ENCODE measurements around the gene SPACA7. TPM values are rescaled to one million over a fixed set of nuclear protein-coding genes. Genes with fewer than 3 reads are reported as not detected.

SPACA7 gene
- total and polyA plus RNA-seq, 10 of the 15 experiments (the other 5 are each of a cell fraction or from before 2014, with no cell fraction given) = not detected

- Histone ChIP-seq H3K9me3 (replicated peaks; ENCODE audit: control insufficient read depth, insufficient read depth, low read length) (no peaks in the 10 kb centered on the region), H3K27ac (ENCODE audit: control insufficient read depth, insufficient read depth) (no peak overlapping the region), H3K36me3 (ENCODE audit: control insufficient read depth in 2 of 2, insufficient read depth in 2 of 2, low read length in 1 of 2) (no peaks in the 10 kb centered on the region), H3K79me2 (ENCODE audit: control insufficient read depth, insufficient read depth, low read length) (no peaks in the 10 kb centered on the region), H2AFZ (ENCODE audit: control insufficient read depth, low read depth, low read length) (no peak overlapping the region), H3K9ac (ENCODE audit: control insufficient read depth, insufficient read depth, low read length) (no peak overlapping the region), H4K20me1 (ENCODE audit: control insufficient read depth, insufficient read depth) (no peaks in the 10 kb centered on the region), H3K4me1 (ENCODE audit: control insufficient read depth, insufficient read depth, low read length) (no peaks in the 10 kb centered on the region), H3K4me3 (no peak overlapping the region), H3K4me2 (ENCODE audit: control insufficient read depth, insufficient read depth) (no peak overlapping the region), H3K27me3 (replicated peaks in 1 of 2; ENCODE audit: control insufficient read depth in 2 of 2, insufficient read depth in 2 of 2, low read length in 1 of 2) (no peaks in the 10 kb centered on the region)
- TF ChIP-seq RELA (IDR thresholded peaks at IDR 0.05; ENCODE audit: borderline replicate concordance, partially characterized antibody) = no peak
- POLR2A ChIA-PET = interaction anchor here (0.6 kb wide), 1 partner anchor 942 kb away, joined by 5 read pairs; no protein-coding TSS in a partner anchor
- no peak for FAIRE-seq
- intact Hi-C loops (cut with micrococcal nuclease; ENCODE audit: unreplicated experiment) (no loop called here), in situ Hi-C loops (cut with MboI) (no loop called here)
- no peak for DNase-seq (ENCODE audit: low read depth, low spot score)
- RAD21 ChIA-PET (ENCODE audit: unreplicated experiment) = no interaction called here
- 62% methylated on average over 36 of the region's 36 CpGs for WGBS (ENCODE audit: insufficient coverage, insufficient replicate concordance, low lambda C conversion rate, missing lambda C conversion rate)
- CTCF ChIA-PET = no interaction called here
- no peak for ATAC-seq
- no TSS peak for BruUV-seq (replicated peaks)
- SMC1A ChIA-PET (ENCODE audit: uncharacterized antibody, unreplicated experiment) = no interaction called here
These were observed 76.4 kb downstream of the SPACA7 start for GRCh38 chr13:112452380-112453206.

GRCh38 chr13:112453207-112453829, 77.2 kb downstream of the SPACA7 start:
- ChIA-PET CTCF (no interaction called here), POLR2A (no interaction called here), RAD21 (ENCODE audit: unreplicated experiment) (no interaction called here), SMC1A (ENCODE audit: uncharacterized antibody, unreplicated experiment) (no interaction called here)
- BruUV-seq (replicated peaks) = no TSS peak
- no peaks in the 10 kb centered on the region for H3K79me2 ChIP-seq (ENCODE audit: control insufficient read depth, insufficient read depth, low read length)
- H2AFZ ChIP-seq (ENCODE audit: control insufficient read depth, low read depth, low read length) = no peak overlapping the region
- H3K4me3 ChIP-seq = no peak overlapping the region
- no peak overlapping the region for H3K4me2 ChIP-seq (ENCODE audit: control insufficient read depth, insufficient read depth)
- in situ Hi-C loops (cut with MboI) (no loop called here), intact Hi-C loops (cut with micrococcal nuclease; ENCODE audit: unreplicated experiment) (no loop called here)
- H3K9ac ChIP-seq (ENCODE audit: control insufficient read depth, insufficient read depth, low read length) = no peak overlapping the region
- H3K27ac ChIP-seq (ENCODE audit: control insufficient read depth, insufficient read depth) = no peak overlapping the region
- DNase-seq (ENCODE audit: low read depth, low spot score) = no peak
- no peaks in the 10 kb centered on the region for H3K36me3 ChIP-seq (ENCODE audit: control insufficient read depth in 2 of 2, insufficient read depth in 2 of 2, low read length in 1 of 2)
- H4K20me1 ChIP-seq (ENCODE audit: control insufficient read depth, insufficient read depth) = no peaks in the 10 kb centered on the region
- FAIRE-seq = no peak
- H3K9me3 ChIP-seq (replicated peaks; ENCODE audit: control insufficient read depth, insufficient read depth, low read length) = no peaks in the 10 kb centered on the region
- no peaks in the 10 kb centered on the region for H3K4me1 ChIP-seq (ENCODE audit: control insufficient read depth, insufficient read depth, low read length)
- TF ChIP-seq NFYB (IDR thresholded peaks at IDR 0.05; ENCODE audit: insufficient read depth, low read depth, low read length) (no peak), KDM1A (IDR thresholded peaks at IDR 0.05; ENCODE audit: borderline replicate concordance) (no peak), ZNF24 (IDR thresholded peaks at IDR 0.05) (no peak), RB1 (IDR thresholded peaks at IDR 0.05; ENCODE audit: borderline replicate concordance) (no peak), KLF5 (IDR thresholded peaks at IDR 0.05; ENCODE audit: partially characterized antibody) (no peak), ZNF274 (IDR thresholded peaks at IDR 0.05; ENCODE audit: insufficient read depth, insufficient read length) (no peak), SRF (IDR thresholded peaks at IDR 0.05; ENCODE audit: low read depth in 2 of 2, low read length in 2 of 2) (no peak)
- no peak for ATAC-seq
- H3K27me3 ChIP-seq (replicated peaks in 1 of 2; ENCODE audit: control insufficient read depth in 2 of 2, insufficient read depth in 2 of 2, low read length in 1 of 2) = no peaks in the 10 kb centered on the region
- 71% methylated on average over 32 of the region's 32 CpGs for WGBS (ENCODE audit: insufficient coverage, insufficient replicate concordance, low lambda C conversion rate, missing lambda C conversion rate)
